ENCODE results near the gene LAMA2.
A peak's percentile ranks its signal among the peaks of the same experiment; 100 is the strongest.

LAMA2 gene

GRCh38 chr6:129175066-129175465 is 292.1 kb downstream of the LAMA2 start:
- peak; percentile 24 for DNase-seq (ENCODE audit: low read depth)
- TF ChIP-seq, protein P1, sequence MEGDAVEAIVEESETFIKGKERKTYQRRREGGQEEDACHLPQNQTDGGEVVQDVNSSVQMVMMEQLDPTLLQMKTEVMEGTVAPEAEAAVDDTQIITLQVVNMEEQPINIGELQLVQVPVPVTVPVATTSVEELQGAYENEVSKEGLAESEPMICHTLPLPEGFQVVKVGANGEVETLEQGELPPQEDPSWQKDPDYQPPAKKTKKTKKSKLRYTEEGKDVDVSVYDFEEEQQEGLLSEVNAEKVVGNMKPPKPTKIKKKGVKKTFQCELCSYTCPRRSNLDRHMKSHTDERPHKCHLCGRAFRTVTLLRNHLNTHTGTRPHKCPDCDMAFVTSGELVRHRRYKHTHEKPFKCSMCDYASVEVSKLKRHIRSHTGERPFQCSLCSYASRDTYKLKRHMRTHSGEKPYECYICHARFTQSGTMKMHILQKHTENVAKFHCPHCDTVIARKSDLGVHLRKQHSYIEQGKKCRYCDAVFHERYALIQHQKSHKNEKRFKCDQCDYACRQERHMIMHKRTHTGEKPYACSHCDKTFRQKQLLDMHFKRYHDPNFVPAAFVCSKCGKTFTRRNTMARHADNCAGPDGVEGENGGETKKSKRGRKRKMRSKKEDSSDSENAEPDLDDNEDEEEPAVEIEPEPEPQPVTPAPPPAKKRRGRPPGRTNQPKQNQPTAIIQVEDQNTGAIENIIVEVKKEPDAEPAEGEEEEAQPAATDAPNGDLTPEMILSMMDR (IDR thresholded peaks at IDR 0.05; ENCODE audit: insufficient read depth, low read depth, low read length, missing control alignments), result no peak
- no peak overlapping the region for H3K4me3 ChIP-seq (ENCODE audit: low read length)

DNA sequence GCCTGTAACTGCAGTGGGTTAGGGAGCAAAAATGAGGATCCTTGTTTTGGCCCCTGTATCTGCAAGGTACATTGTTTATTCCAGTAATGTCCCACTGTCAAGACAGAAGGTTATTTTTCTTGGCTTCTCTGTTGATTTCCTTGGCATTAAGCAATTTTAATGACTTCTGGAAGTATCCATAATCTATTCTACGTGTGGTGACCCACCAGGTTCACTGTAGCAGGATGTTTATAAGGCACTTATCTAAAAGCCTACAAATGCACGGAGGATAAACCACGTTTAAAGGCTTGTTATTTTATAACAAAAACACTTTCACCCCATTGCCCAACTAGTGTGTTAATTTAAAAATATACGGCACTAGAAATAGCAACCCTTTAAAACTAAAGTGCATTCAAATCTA is 294.9 kb downstream of the LAMA2 start:
- no peak overlapping the region for H3K4me3 ChIP-seq (ENCODE audit: low read length)
- TF ChIP-seq, protein P1 (IDR thresholded peaks at IDR 0.05; ENCODE audit: insufficient read depth, low read depth, low read length, missing control alignments), result no peak
- no peak for DNase-seq (ENCODE audit: low read depth)

- DNase-seq (ENCODE audit: low read depth), result no peak
- TF ChIP-seq, protein P1 (IDR thresholded peaks at IDR 0.05; ENCODE audit: insufficient read depth, low read depth, low read length, missing control alignments), result no peak
- no peak overlapping the region for H3K4me3 ChIP-seq (ENCODE audit: low read length)
Observed at GRCh38 chr6:129179283-129179682, 296.3 kb downstream of the LAMA2 start.

GRCh38 chr6:129181001-129181400 is 298.1 kb downstream of the LAMA2 start:
- no peak for DNase-seq (ENCODE audit: low read depth)
- TF ChIP-seq, protein P1 (IDR thresholded peaks at IDR 0.05; ENCODE audit: insufficient read depth, low read depth, low read length, missing control alignments), result no peak
- no peak overlapping the region for H3K4me3 ChIP-seq (ENCODE audit: low read length)

DNA sequence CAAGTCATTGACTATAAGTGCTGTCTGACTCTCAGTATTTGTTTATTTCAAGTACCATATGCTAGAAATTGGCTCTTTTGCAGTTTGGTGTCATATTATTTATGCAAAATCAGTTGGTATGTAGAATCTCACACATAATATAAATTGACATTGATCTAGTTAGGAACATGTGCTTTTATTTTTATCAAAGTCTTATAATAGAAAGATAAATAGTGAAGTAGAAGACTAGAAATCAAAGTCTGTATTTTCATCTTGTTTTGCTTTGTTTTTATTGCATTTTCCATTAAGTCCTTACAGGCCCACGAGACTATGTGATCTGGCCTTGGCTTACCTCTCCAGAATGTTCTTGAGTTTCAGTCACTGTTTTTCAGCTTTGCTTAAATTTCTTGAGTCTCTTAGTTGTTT is 300.3 kb downstream of the LAMA2 start:
- TF ChIP-seq, protein P1 (IDR thresholded peaks at IDR 0.05; ENCODE audit: insufficient read depth, low read depth, low read length, missing control alignments), result no peak
- DNase-seq (ENCODE audit: low read depth), result no peak
- no peak overlapping the region for H3K4me3 ChIP-seq (ENCODE audit: low read length)

- DNase-seq (ENCODE audit: low read depth), result peak; percentile 71
- TF ChIP-seq, protein P1 (IDR thresholded peaks at IDR 0.05; ENCODE audit: insufficient read depth, low read depth, low read length, missing control alignments), result no peak
- no peak overlapping the region for H3K4me3 ChIP-seq (ENCODE audit: low read length)
Observed at GRCh38 chr6:129183681-129184301, 300.9 kb downstream of the LAMA2 start.

- DNase-seq (ENCODE audit: low read depth), result no peak
- TF ChIP-seq, protein P1 (IDR thresholded peaks at IDR 0.05; ENCODE audit: insufficient read depth, low read depth, low read length, missing control alignments), result no peak
Observed at GRCh38 chr6:129184324-129184723, 301.4 kb downstream of the LAMA2 start.

More at GRCh38 chr6:129184324-129184723, 301.4 kb downstream of the LAMA2 start:
- no peak overlapping the region for H3K4me3 ChIP-seq (ENCODE audit: low read length)

Data from epithelial cell of esophagus (primary cell).